GM23338 (cell line): ENCODE measurements around the gene EFCC1. TPM values are rescaled to one million over a fixed set of nuclear protein-coding genes. Genes with fewer than 3 reads are reported as not detected.

Experiments
- ATAC-seq: fragments of 200-7000 bp; cut with Tn5 transposase; 3 replicates; pipeline ENCODE4 v1.9.1; 2020
- DNase-seq: peaks from one replicate; pipeline ENCODE4 v3.0.0-alpha.2; 2015; ENCODE audit warnings: low spot score
- H2AFZ ChIP-seq: fragments of 200-600 bp; sonication (generic); 2 replicates; pipeline ENCODE4 v1.8.0; 2016; ENCODE audit warnings: antibody characterized with exemption, mild to moderate bottlenecking, moderate library complexity
- H3F3A ChIP-seq: fragments of 200-600 bp; sonication (generic); replicated peaks from 2 replicates; pipeline ENCODE4 v1.8.0; 2017; ENCODE audit warnings: antibody characterized with exemption, mixed run types, low read depth
- H3K27ac ChIP-seq: fragments of 200-600 bp; sonication (generic); 2 replicates; pipeline ENCODE4 v1.6.1; 2016; ENCODE audit warnings: low read depth
- H3K27me3 ChIP-seq: fragments of 200-600 bp; sonication (generic); 2 replicates; pipeline ENCODE4 v1.8.0; 2016; ENCODE audit warnings: mild to moderate bottlenecking, mixed run types, moderate library complexity; ENCODE audit not compliant: insufficient read depth
- H3K36me3 ChIP-seq: fragments of 200-600 bp; sonication (generic); 2 replicates; pipeline ENCODE4 v1.8.0; 2016; ENCODE audit warnings: mild to moderate bottlenecking; ENCODE audit not compliant: insufficient read depth
- H3K4me1 ChIP-seq: fragments of 200-600 bp; sonication (generic); 2 replicates; pipeline ENCODE4 v1.8.0; 2016; ENCODE audit warnings: mild to moderate bottlenecking, moderate library complexity; ENCODE audit not compliant: insufficient read depth
- H3K4me2 ChIP-seq: fragments of 200-600 bp; sonication (generic); 2 replicates; pipeline ENCODE4 v1.7.1; 2017; ENCODE audit warnings: mixed run types
- H3K4me3 ChIP-seq: fragments of 200-600 bp; sonication (generic); 2 replicates; pipeline ENCODE4 v1.6.1; 2016; ENCODE audit warnings: mixed run types
- H3K79me2 ChIP-seq: fragments of 200-600 bp; sonication (generic); replicated peaks from 2 replicates; pipeline ENCODE4 v1.8.0; 2017; ENCODE audit warnings: mild to moderate bottlenecking; ENCODE audit not compliant: insufficient read depth
- H3K9me2 ChIP-seq: fragments of 200-600 bp; sonication (generic); 2 replicates; pipeline ENCODE4 v1.8.0; 2017; ENCODE audit not compliant: insufficient read depth
- H4K20me1 ChIP-seq: fragments of 200-600 bp; sonication (generic); replicated peaks from 2 replicates; pipeline ENCODE4 v1.8.0; 2017; ENCODE audit warnings: mild to moderate bottlenecking; ENCODE audit not compliant: insufficient read depth
- H3K27ac Mint-ChIP-seq: 2 replicates; pipeline ENCODE4 v1.8.0; 2020; ENCODE audit warnings: inconsistent platforms, mild to moderate bottlenecking, moderate library complexity, mixed read lengths
- H3K27me3 Mint-ChIP-seq: 3 replicates; pipeline ENCODE4 v1.8.0; 2022; ENCODE audit warnings: low read depth, mild to moderate bottlenecking, moderate library complexity, mixed read lengths, inconsistent platforms; ENCODE audit not compliant: insufficient read depth, poor library complexity
- H3K36me3 Mint-ChIP-seq: 3 replicates; pipeline ENCODE4 v1.8.0; 2021; ENCODE audit warnings: low read depth, mild to moderate bottlenecking, inconsistent platforms, moderate library complexity, mixed read lengths
- H3K4me1 Mint-ChIP-seq: 3 replicates; pipeline ENCODE4 v1.8.0; 2020; ENCODE audit warnings: mild to moderate bottlenecking, inconsistent platforms, mixed read lengths
- H3K4me3 Mint-ChIP-seq: 3 replicates; pipeline ENCODE4 v1.8.0; 2021; ENCODE audit warnings: moderate library complexity, mild to moderate bottlenecking, inconsistent platforms, mixed read lengths
- H3K9me3 Mint-ChIP-seq: 3 replicates; pipeline ENCODE4 v1.8.0; 2020; ENCODE audit warnings: moderate library complexity, mild to moderate bottlenecking, inconsistent platforms, mixed read lengths
- CREB1 ChIP-seq: fragments of 250-450 bp; sonication (Bioruptor Pico); IDR thresholded peaks from 2 replicates; pipeline ENCODE4 v1.5.0; 2020; ENCODE audit warnings: low read depth, mild to moderate bottlenecking, moderate library complexity
- JUNB ChIP-seq: IDR thresholded peaks from one replicate; pipeline ENCODE4 v1.6.1; 2016; ENCODE audit warnings: antibody characterized with exemption; ENCODE audit not compliant: unreplicated experiment
- NANOG ChIP-seq: IDR thresholded peaks from 2 replicates; pipeline ENCODE4 v1.6.1; 2016; ENCODE audit warnings: antibody characterized with exemption, borderline replicate concordance
- STAT1 ChIP-seq: IDR thresholded peaks from one replicate; pipeline ENCODE4 v1.6.1; 2016; ENCODE audit warnings: antibody characterized with exemption; ENCODE audit not compliant: unreplicated experiment
- ZNF114 ChIP-seq: fragments of 250-450 bp; sonication (Bioruptor Pico); IDR thresholded peaks from 2 replicates; pipeline ENCODE4 v1.5.0; 2020; ENCODE audit warnings: mild to moderate bottlenecking, moderate library complexity
- ZNF331 ChIP-seq: fragments of 250-450 bp; sonication (Bioruptor Pico); IDR thresholded peaks from 2 replicates; pipeline ENCODE4 v1.5.0; 2020; ENCODE audit warnings: low read depth, mild to moderate bottlenecking, moderate library complexity
- polyA plus RNA-seq: library from polyadenylated mRNA; unstranded; fragments of >200 nt; fragmentation: Nextera tagmentation; extraction: Ambion mirVana; gene quantifications from 2 replicates; pipeline ENCODE4 v1.2.1, GENCODE V29; 2016
- total RNA-seq: library from RNA; depleted of rRNA; stranded (reverse); fragments of >200 nt; shearing (Covaris generic); gene quantifications from 2 replicates; pipeline ENCODE4 v1.2.3, GENCODE V29; 2014
- TF ChIP-seq, protein P1 (sequence below), 2 experiments: fragments of 200-600 bp in 1 of 2; sonication (generic) in 1 of 2; conservative IDR thresholded peaks; 2 replicates each; pipeline versions ENCODE4 v1.5.1 to v1.6.1; 2016 to 2017; ENCODE audit warnings: antibody characterized with exemption in 2 of 2, low read depth in 2 of 2, mild to moderate bottlenecking in 2 of 2, moderate library complexity in 1 of 2
- TF ChIP-seq, protein P2 (sequence below): fragments of 250-450 bp; sonication (Bioruptor Pico); IDR thresholded peaks from 2 replicates; pipeline ENCODE4 v1.5.0; 2020; ENCODE audit warnings: mild to moderate bottlenecking, moderate library complexity
- TF ChIP-seq, protein P3 (sequence below): IDR thresholded peaks from 2 replicates; pipeline ENCODE4 v1.6.1; 2016; ENCODE audit warnings: antibody characterized with exemption

The EFCC1 gene
- total and polyA plus RNA-seq, 2 experiments from 2014 or later: not detected

DNA sequence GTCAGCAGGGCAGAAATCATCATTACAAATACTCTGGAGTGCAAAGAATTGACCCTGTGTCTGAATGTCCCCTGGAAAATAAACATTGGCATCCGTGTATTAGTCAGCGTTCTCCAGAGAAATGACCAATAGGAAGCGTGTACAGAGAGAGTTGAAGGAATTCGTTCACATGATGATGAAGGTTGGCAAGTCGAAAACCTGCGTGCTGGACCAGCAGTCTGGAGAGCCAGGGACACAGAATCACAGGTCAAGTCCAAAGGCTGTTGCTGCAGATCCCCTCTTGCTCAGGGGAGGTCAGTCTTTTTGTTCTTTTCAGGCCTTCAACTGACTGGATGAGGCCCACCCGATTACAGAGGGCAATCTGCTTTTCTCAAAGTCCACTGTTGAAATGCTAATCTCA is 76.1 kb downstream of the EFCC1 start:
- H3K4me3 ChIP-seq: no peak overlapping the region
- Mint-ChIP-seq H3K4me1 (no peaks in the 10 kb centered on the region), H3K36me3 (no peaks in the 10 kb centered on the region), H3K9me3 (no peaks in the 10 kb centered on the region), H3K4me3 (no peak overlapping the region), H3K27me3 (peaks cover 5% of the 10 kb centered on the region), H3K27ac (no peak overlapping the region)
- H3K36me3 ChIP-seq: no peaks in the 10 kb centered on the region
- H3K9me2 ChIP-seq: no peaks in the 10 kb centered on the region
- H3K27ac ChIP-seq: no peak overlapping the region
- no peak overlapping the region for H2AFZ ChIP-seq
- H4K20me1 ChIP-seq: no peaks in the 10 kb centered on the region
- no peak for ATAC-seq
- DNase-seq: no peak
- H3F3A ChIP-seq: no peaks in the 10 kb centered on the region
- TF ChIP-seq STAT1 (no peak), NANOG (no peak), ZNF331 (CRISPR knock-in tag) (no peak), CREB1 (CRISPR knock-in tag) (no peak), JUNB (no peak), ZNF114 (CRISPR knock-in tag) (no peak)
- TF ChIP-seq, protein P1, sequence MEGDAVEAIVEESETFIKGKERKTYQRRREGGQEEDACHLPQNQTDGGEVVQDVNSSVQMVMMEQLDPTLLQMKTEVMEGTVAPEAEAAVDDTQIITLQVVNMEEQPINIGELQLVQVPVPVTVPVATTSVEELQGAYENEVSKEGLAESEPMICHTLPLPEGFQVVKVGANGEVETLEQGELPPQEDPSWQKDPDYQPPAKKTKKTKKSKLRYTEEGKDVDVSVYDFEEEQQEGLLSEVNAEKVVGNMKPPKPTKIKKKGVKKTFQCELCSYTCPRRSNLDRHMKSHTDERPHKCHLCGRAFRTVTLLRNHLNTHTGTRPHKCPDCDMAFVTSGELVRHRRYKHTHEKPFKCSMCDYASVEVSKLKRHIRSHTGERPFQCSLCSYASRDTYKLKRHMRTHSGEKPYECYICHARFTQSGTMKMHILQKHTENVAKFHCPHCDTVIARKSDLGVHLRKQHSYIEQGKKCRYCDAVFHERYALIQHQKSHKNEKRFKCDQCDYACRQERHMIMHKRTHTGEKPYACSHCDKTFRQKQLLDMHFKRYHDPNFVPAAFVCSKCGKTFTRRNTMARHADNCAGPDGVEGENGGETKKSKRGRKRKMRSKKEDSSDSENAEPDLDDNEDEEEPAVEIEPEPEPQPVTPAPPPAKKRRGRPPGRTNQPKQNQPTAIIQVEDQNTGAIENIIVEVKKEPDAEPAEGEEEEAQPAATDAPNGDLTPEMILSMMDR (conservative IDR thresholded peaks at IDR 0.05; ENCODE audit: low read depth in 2 of 2): no peak
- TF ChIP-seq, protein P2, sequence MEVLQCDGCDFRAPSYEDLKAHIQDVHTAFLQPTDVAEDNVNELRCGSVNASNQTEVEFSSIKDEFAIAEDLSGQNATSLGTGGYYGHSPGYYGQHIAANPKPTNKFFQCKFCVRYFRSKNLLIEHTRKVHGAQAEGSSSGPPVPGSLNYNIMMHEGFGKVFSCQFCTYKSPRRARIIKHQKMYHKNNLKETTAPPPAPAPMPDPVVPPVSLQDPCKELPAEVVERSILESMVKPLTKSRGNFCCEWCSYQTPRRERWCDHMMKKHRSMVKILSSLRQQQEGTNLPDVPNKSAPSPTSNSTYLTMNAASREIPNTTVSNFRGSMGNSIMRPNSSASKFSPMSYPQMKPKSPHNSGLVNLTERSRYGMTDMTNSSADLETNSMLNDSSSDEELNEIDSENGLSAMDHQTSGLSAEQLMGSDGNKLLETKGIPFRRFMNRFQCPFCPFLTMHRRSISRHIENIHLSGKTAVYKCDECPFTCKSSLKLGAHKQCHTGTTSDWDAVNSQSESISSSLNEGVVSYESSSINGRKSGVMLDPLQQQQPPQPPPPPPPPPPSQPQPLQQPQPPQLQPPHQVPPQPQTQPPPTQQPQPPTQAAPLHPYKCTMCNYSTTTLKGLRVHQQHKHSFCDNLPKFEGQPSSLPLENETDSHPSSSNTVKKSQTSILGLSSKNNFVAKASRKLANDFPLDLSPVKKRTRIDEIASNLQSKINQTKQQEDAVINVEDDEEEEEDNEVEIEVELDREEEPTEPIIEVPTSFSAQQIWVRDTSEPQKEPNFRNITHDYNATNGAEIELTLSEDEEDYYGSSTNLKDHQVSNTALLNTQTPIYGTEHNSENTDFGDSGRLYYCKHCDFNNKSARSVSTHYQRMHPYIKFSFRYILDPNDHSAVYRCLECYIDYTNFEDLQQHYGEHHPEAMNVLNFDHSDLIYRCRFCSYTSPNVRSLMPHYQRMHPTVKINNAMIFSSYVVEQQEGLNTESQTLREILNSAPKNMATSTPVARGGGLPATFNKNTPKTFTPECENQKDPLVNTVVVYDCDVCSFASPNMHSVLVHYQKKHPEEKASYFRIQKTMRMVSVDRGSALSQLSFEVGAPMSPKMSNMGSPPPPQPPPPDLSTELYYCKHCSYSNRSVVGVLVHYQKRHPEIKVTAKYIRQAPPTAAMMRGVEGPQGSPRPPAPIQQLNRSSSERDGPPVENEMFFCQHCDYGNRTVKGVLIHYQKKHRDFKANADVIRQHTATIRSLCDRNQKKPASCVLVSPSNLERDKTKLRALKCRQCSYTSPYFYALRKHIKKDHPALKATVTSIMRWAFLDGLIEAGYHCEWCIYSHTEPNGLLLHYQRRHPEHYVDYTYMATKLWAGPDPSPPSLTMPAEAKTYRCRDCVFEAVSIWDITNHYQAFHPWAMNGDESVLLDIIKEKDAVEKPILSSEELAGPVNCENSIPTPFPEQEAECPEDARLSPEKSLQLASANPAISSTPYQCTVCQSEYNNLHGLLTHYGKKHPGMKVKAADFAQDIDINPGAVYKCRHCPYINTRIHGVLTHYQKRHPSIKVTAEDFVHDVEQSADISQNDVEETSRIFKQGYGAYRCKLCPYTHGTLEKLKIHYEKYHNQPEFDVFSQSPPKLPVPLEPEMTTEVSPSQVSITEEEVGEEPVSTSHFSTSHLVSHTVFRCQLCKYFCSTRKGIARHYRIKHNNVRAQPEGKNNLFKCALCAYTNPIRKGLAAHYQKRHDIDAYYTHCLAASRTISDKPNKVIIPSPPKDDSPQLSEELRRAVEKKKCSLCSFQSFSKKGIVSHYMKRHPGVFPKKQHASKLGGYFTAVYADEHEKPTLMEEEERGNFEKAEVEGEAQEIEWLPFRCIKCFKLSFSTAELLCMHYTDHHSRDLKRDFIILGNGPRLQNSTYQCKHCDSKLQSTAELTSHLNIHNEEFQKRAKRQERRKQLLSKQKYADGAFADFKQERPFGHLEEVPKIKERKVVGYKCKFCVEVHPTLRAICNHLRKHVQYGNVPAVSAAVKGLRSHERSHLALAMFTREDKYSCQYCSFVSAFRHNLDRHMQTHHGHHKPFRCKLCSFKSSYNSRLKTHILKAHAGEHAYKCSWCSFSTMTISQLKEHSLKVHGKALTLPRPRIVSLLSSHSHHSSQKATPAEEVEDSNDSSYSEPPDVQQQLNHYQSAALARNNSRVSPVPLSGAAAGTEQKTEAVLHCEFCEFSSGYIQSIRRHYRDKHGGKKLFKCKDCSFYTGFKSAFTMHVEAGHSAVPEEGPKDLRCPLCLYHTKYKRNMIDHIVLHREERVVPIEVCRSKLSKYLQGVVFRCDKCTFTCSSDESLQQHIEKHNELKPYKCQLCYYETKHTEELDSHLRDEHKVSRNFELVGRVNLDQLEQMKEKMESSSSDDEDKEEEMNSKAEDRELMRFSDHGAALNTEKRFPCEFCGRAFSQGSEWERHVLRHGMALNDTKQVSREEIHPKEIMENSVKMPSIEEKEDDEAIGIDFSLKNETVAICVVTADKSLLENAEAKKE (CRISPR knock-in tag): no peak
- TF ChIP-seq, protein P3, sequence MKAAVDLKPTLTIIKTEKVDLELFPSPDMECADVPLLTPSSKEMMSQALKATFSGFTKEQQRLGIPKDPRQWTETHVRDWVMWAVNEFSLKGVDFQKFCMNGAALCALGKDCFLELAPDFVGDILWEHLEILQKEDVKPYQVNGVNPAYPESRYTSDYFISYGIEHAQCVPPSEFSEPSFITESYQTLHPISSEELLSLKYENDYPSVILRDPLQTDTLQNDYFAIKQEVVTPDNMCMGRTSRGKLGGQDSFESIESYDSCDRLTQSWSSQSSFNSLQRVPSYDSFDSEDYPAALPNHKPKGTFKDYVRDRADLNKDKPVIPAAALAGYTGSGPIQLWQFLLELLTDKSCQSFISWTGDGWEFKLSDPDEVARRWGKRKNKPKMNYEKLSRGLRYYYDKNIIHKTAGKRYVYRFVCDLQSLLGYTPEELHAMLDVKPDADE: no peak
- no peaks in the 10 kb centered on the region for H3K4me1 ChIP-seq
- H3K4me2 ChIP-seq: no peak overlapping the region
- no peaks in the 10 kb centered on the region for H3K27me3 ChIP-seq
- no peaks in the 10 kb centered on the region for H3K79me2 ChIP-seq
